CD8-positive, alpha-beta memory T cell (primary cell): ENCODE results near the gene WDR82. TPM values are rescaled to one million over a fixed set of nuclear protein-coding genes. Genes with fewer than 3 reads are reported as not detected.

Experiments used
- CTCF ChIA-PET: fragments of 350-600 bp; sonication (Branson Sonifier 250); formaldehyde crosslinking; loops from one replicate; lab custom pipeline; 2021; ENCODE audit warnings: antibody characterized with exemption; lab: Charles Lee
- POLR2A ChIA-PET: fragments of 350-600 bp; sonication (Branson Sonifier 250); formaldehyde crosslinking; loops from one replicate; lab custom pipeline; 2021; ENCODE audit warnings: antibody characterized with exemption; lab: Charles Lee
- DNase-seq, 5 donors: peaks; one replicate each; pipeline versions ENCODE4 v3.0.0 to v3.0.0-alpha.2; 2020 to 2022; ENCODE audit warnings: mixed read lengths in 1 of 5
- H3K27ac ChIP-seq: one replicate; pipeline ENCODE4 v1.7.0; 2013; ENCODE audit warnings: low read depth, mild to moderate bottlenecking, low read length, moderate library complexity
- H3K27me3 ChIP-seq: 2 replicates; pipeline ENCODE4 v1.7.0; 2013; ENCODE audit warnings: low read length, mild to moderate bottlenecking; ENCODE audit not compliant: insufficient read depth, poor library complexity, severe bottlenecking
- H3K36me3 ChIP-seq: 2 replicates; pipeline ENCODE4 v1.7.0; 2013; ENCODE audit warnings: mild to moderate bottlenecking, low read length, moderate library complexity; ENCODE audit not compliant: insufficient read depth
- H3K4me1 ChIP-seq: 2 replicates; pipeline ENCODE4 v1.7.0; 2013; ENCODE audit warnings: mild to moderate bottlenecking, low read length, moderate library complexity; ENCODE audit not compliant: insufficient read depth
- H3K4me3 ChIP-seq: 2 replicates; pipeline ENCODE4 v1.7.0; 2013; ENCODE audit warnings: mild to moderate bottlenecking, low read length
- H3K9me3 ChIP-seq: 2 replicates; pipeline ENCODE4 v1.7.0; 2013; ENCODE audit warnings: mild to moderate bottlenecking, low read length
- H3K27ac Mint-ChIP-seq, 8 donors: one replicate each; pipeline ENCODE4 v1.8.0; 2020 to 2021; ENCODE audit warnings: mixed read lengths in 8 of 8, mild to moderate bottlenecking in 6 of 8, inconsistent platforms in 3 of 8, moderate library complexity in 3 of 8
- H3K27me3 Mint-ChIP-seq, 2 donors: one replicate each; pipeline ENCODE4 v1.8.0; 2020 to 2021; ENCODE audit warnings: mixed read lengths in 2 of 2, mild to moderate bottlenecking in 1 of 2, moderate library complexity in 1 of 2
- H3K36me3 Mint-ChIP-seq, 3 donors: one replicate each; pipeline ENCODE4 v1.8.0; 2020 to 2021; ENCODE audit warnings: mixed read lengths in 3 of 3, inconsistent platforms in 1 of 3, mild to moderate bottlenecking in 1 of 3
- H3K4me1 Mint-ChIP-seq, 3 donors: one replicate each; pipeline ENCODE4 v1.8.0; 2020 to 2021; ENCODE audit warnings: mixed read lengths in 3 of 3, inconsistent platforms in 1 of 3, mild to moderate bottlenecking in 1 of 3
- H3K4me3 Mint-ChIP-seq, 7 donors: one replicate each; pipeline ENCODE4 v1.8.0; 2020 to 2021; ENCODE audit warnings: mixed read lengths in 7 of 7, mild to moderate bottlenecking in 6 of 7, moderate library complexity in 4 of 7, inconsistent platforms in 2 of 7
- H3K9me3 Mint-ChIP-seq, 5 donors: one replicate each; pipeline ENCODE4 v1.8.0; 2020 to 2022; ENCODE audit warnings: mixed read lengths in 5 of 5, mild to moderate bottlenecking in 3 of 5, moderate library complexity in 2 of 5, inconsistent platforms in 1 of 5
- polyA plus RNA-seq: library from polyadenylated mRNA; unstranded; fragments of 300-500 nt; fragmentation: Illumina TruSeq; gene quantifications from one replicate; pipeline ENCODE4 v1.2.3, GENCODE V29; 2021
- total RNA-seq, 2 experiments: library from RNA; stranded (reverse); gene quantifications; one replicate each; pipeline ENCODE4 v1.2.3, GENCODE V29; 2021

The WDR82 gene
- total and polyA plus RNA-seq, 3 experiments from 2014 or later = 133 to 140 (median 133) TPM

DNA sequence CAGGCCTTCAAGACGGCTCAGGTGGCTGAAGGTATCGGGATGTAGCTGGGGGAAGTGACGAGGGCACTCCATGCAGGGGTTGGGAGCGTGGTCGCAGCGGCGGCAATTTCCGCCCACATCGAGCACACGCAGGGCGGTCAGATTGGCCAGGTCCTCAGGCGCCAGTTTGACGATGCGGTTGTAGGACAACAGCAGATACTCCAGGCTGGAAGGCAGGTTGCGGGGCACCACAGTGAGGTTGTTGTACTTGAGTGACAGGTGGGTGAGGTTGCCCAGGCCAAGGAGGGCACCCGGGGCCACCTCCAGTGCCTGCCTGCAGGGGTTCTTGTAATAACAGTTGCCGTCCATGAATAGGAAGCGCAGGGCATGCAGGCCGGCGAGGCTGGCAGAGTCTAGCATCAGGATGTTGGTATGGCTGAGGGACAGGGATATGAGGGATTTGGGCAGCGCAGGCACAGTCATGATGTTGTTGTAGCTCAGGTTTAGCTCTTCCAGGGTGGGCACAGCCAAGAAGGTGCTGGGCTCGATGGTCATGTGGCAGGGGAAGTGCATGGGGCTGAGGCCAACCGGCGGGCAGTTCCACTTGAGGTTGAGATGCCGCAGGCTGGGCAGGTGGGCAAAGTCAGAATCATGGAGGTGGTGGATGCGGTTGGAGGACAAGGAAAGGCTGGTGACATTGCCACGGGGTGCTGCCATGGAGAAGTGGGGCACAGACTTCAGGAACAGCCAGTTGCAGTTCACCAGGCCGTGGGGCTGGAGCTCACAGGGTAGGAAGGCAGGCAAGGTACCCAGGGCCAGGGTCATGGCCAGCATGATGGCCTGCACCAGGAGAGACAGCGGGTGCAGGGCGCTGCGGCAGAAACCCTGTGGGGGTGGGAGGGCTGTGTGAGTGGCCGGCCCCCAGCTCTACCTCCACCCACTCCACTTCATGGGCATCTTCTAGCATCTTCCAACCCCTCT, 54.7 kb downstream of the WDR82 start:
- no peaks in the 10 kb centered on the region for H3K9me3 ChIP-seq
- ChIA-PET CTCF (interaction anchor here (0.5 to 9.2 kb wide), 8 partner anchors 7 to 97 kb away, joined by 3 to 106 read pairs (median 4); partner anchors contain the start of genes PPM1M, TWF2 and WDR82), POLR2A (interaction anchor here (0.5 to 1.2 kb wide), 2 partner anchors 8 to 97 kb away, joined by 3 read pairs; no protein-coding TSS in a partner anchor)
- H3K27me3 ChIP-seq = no peaks in the 10 kb centered on the region
- H3K4me3 ChIP-seq = no peak overlapping the region
- H3K4me1 ChIP-seq = peaks cover 83% of the 10 kb centered on the region
- H3K27ac ChIP-seq = no peak overlapping the region
- no peaks in the 10 kb centered on the region for H3K36me3 ChIP-seq
- DNase-seq = no peak
- Mint-ChIP-seq H3K27ac (peak overlapping the region in 7 of 8 donors; percentile 42 to 98 (median 84)), H3K4me3 (peak overlapping the region; percentile 9 to 61 (median 53)), H3K9me3 (no peaks in the 10 kb centered on the region), H3K36me3 (peaks cover 0 to 14% (median 0%) of the 10 kb centered on the region in 3 donors), H3K27me3 (no peaks in the 10 kb centered on the region), H3K4me1 (peaks cover 66 to 88% (median 68%) of the 10 kb centered on the region in 3 donors)

DNA sequence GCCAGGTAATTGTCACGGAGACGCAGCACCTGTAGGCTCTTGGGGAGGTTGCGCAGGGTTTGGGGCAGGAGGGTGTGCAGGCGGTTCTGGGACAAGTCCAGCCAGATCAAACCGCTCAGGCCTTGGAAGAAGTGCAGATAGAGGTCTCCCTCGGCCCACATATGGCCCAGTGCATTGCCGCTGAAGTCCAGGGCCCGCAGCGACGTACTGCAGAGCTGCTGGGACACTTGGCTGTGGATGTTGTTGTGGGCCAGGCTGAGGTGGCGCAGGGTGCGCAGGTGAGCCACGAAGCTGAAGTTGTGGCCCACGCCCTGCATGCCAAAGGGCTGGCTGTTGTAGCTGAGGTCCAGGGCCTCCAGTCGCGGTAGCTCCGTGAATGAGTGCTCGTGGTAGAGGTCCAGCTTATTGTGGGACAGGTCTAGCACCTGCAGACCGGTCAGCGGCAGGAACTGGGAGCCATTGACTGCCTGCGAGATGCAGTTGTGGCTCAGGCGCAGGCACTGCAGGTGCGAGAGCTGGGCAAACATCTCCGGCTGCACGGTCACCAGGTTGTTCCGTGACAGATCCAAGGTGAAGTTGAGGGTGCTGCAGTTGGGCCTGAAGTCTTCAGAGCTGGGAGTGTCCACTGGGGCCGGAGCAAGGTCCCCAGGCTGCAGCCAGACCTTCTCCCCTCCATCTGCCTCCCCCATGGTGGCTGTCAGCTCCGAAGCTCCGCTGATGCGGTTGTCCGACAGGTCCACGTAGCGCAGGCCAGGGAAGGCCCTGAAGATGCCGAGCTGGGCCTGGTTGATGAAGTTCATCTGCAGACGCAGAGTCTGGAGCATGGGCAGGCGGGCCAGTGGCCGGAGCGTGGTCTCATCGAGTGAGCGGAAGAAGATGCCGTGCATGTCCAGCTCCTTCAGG, 55.9 kb downstream of the WDR82 start:
- Mint-ChIP-seq H3K4me3 (peak overlapping the region; percentile 53 to 89 (median 79)), H3K4me1 (peaks cover 77 to 96% (median 80%) of the 10 kb centered on the region in 3 donors), H3K27ac (peak overlapping the region; percentile 63 to 95 (median 88)), H3K9me3 (no peaks in the 10 kb centered on the region), H3K27me3 (no peaks in the 10 kb centered on the region), H3K36me3 (peaks cover 0 to 5% (median 0%) of the 10 kb centered on the region in 3 donors)
- ChIA-PET POLR2A (interaction anchor here (0.6 to 3.6 kb wide), 12 partner anchors 8 to 233 kb away, joined by 3 to 17 read pairs (median 4); partner anchors contain the start of genes NISCH, POC1A, PPM1M and TWF2), CTCF (interaction anchor here (0.8 to 9.2 kb wide), 15 partner anchors 8 to 238 kb away, joined by 3 to 111 read pairs (median 3); partner anchors contain the start of genes DNAH1, GLYCTK and TWF2)
- Histone ChIP-seq H3K36me3 (no peaks in the 10 kb centered on the region), H3K9me3 (no peaks in the 10 kb centered on the region), H3K27ac (peak overlapping the region; percentile 29), H3K4me3 (peak overlapping the region; percentile 62), H3K4me1 (peaks cover 95% of the 10 kb centered on the region), H3K27me3 (no peaks in the 10 kb centered on the region)
- no peak for DNase-seq

DNA sequence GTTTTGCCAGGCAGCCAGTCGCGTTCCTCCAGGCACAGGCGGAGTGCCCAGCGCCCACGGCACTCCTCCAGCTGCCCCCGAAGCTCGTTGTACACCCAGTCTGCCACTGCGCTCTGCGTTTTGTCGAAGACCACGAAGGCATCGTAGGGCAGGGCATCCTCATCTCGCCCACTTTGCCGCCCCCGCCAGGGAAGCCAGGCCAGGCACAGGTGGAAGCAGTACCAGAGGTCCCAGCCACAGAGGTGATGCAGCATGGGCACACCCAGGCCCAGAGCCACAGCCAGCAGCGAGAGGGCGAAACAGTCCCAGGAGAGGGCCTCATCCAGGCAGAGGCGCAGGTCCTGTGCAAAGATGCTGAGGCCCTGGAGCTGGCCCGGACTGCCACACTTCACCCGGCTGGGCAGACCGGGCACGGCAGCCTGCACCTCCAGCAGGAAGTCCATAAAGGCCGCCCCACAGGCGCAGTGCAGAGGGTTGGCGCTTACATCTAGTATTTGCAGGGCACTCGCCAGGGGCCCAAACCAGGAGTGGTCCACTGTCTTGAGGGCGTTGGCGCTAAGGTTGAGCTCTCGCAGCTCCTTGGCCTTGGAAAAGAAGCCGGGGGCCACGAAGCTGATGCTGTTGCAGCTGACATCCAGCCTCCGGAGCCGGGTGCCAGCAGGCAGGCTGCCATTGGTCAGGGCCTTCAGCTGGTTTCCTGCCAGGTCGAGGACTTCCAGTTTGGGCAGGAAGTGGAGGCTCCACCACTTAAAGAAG, 56.7 kb downstream of the WDR82 start:
- H3K9me3 Mint-ChIP-seq = no peaks in the 10 kb centered on the region
- ChIA-PET CTCF (interaction anchor here (0.8 to 9.2 kb wide), 24 partner anchors 9 to 238 kb away, joined by 3 to 111 read pairs (median 4); partner anchors contain the start of genes ALAS1, DNAH1, GLYCTK and TWF2), POLR2A (interaction anchor here (0.6 to 3.6 kb wide), 12 partner anchors 9 to 233 kb away, joined by 3 to 17 read pairs (median 4); partner anchors contain the start of genes NISCH, POC1A, PPM1M and TWF2)
- peak overlapping the region; percentile 53 to 89 (median 79) for H3K4me3 Mint-ChIP-seq
- peaks cover 83 to 97% (median 86%) of the 10 kb centered on the region in 3 donors for H3K4me1 Mint-ChIP-seq
- Histone ChIP-seq H3K4me3 (peak overlapping the region; percentile 62), H3K9me3 (no peaks in the 10 kb centered on the region), H3K36me3 (no peaks in the 10 kb centered on the region), H3K27ac (peak overlapping the region; percentile 29), H3K27me3 (no peaks in the 10 kb centered on the region), H3K4me1 (peaks cover 98% of the 10 kb centered on the region)
- no peaks in the 10 kb centered on the region for H3K27me3 Mint-ChIP-seq
- peak; percentile 37 to 83 (median 70) for DNase-seq
- peak overlapping the region in 7 of 8 donors; percentile 63 to 95 (median 88) for H3K27ac Mint-ChIP-seq
- peaks cover 0 to 3% (median 0%) of the 10 kb centered on the region in 3 donors for H3K36me3 Mint-ChIP-seq

- CTCF ChIA-PET = interaction anchor here (0.7 to 9.2 kb wide), 28 partner anchors 10 to 237 kb away, joined by 3 to 111 read pairs (median 5); partner anchors contain the start of genes ALAS1, GLYCTK, TWF2 and WDR82
- Mint-ChIP-seq H3K4me3 (peak overlapping the region in 1 of 7 donors; percentile 78), H3K36me3 (peaks cover 0 to 5% (median 1%) of the 10 kb centered on the region in 3 donors), H3K27ac (peak overlapping the region in 3 of 8 donors; percentile 52 to 88 (median 85)), H3K9me3 (no peaks in the 10 kb centered on the region), H3K4me1 (peaks cover 82 to 96% (median 84%) of the 10 kb centered on the region in 3 donors), H3K27me3 (no peaks in the 10 kb centered on the region)
- H3K36me3 ChIP-seq = no peaks in the 10 kb centered on the region
- H3K9me3 ChIP-seq = no peaks in the 10 kb centered on the region
- H3K27me3 ChIP-seq = no peaks in the 10 kb centered on the region
- no peak overlapping the region for H3K4me3 ChIP-seq
- POLR2A ChIA-PET = interaction anchor here (0.7 to 3.6 kb wide), 7 partner anchors 16 to 119 kb away, joined by 3 to 17 read pairs (median 4); partner anchors contain the start of gene WDR82
- no peak for DNase-seq
- peaks cover 98% of the 10 kb centered on the region for H3K4me1 ChIP-seq
- H3K27ac ChIP-seq = no peak overlapping the region
Measured at GRCh38 chr3:52221141-52221562, 57.3 kb downstream of the WDR82 start.

GRCh38 chr3:52220380-52221026, 57.9 kb downstream of the WDR82 start:
- Histone ChIP-seq H3K27ac (no peak overlapping the region), H3K4me3 (no peak overlapping the region), H3K4me1 (peaks cover 91% of the 10 kb centered on the region), H3K9me3 (no peaks in the 10 kb centered on the region), H3K36me3 (no peaks in the 10 kb centered on the region), H3K27me3 (no peaks in the 10 kb centered on the region)
- peak overlapping the region in 7 of 8 donors; percentile 26 to 91 (median 85) for H3K27ac Mint-ChIP-seq
- no peaks in the 10 kb centered on the region for H3K27me3 Mint-ChIP-seq
- peaks cover 0 to 8% (median 3%) of the 10 kb centered on the region in 3 donors for H3K36me3 Mint-ChIP-seq
- H3K4me1 Mint-ChIP-seq = peaks cover 79 to 93% (median 81%) of the 10 kb centered on the region in 3 donors
- peak overlapping the region; percentile 46 to 81 (median 69) for H3K4me3 Mint-ChIP-seq
- peak; percentile 77 to 89 (median 82) for DNase-seq
- CTCF ChIA-PET = interaction anchor here (0.7 to 9.2 kb wide), 30 partner anchors 10 to 228 kb away, joined by 3 to 111 read pairs (median 5); partner anchors contain the start of genes ALAS1, GLYCTK, PPM1M and TWF2
- POLR2A ChIA-PET = interaction anchor here (0.5 to 3.6 kb wide), 8 partner anchors 18 to 119 kb away, joined by 3 to 17 read pairs (median 5); partner anchors contain the start of genes GLYCTK, TWF2 and WDR82
- H3K9me3 Mint-ChIP-seq = no peaks in the 10 kb centered on the region

GRCh38 chr3:52218937-52219650, 59.4 kb downstream of the WDR82 start:
- peak overlapping the region in 6 of 7 donors; percentile 65 to 85 (median 72) for H3K4me3 Mint-ChIP-seq
- peak overlapping the region; percentile 81 to 95 (median 88) for H3K27ac Mint-ChIP-seq
- CTCF ChIA-PET = interaction anchor here (0.6 to 9.2 kb wide), 20 partner anchors 8 to 229 kb away, joined by 3 to 111 read pairs (median 6); partner anchors contain the start of genes ALAS1 and TWF2
- Histone ChIP-seq H3K9me3 (no peaks in the 10 kb centered on the region), H3K36me3 (no peaks in the 10 kb centered on the region), H3K27ac (peak overlapping the region; percentile 39), H3K27me3 (no peaks in the 10 kb centered on the region), H3K4me3 (no peak overlapping the region), H3K4me1 (peaks cover 80% of the 10 kb centered on the region)
- peaks cover 6 to 22% (median 9%) of the 10 kb centered on the region in 3 donors for H3K36me3 Mint-ChIP-seq
- POLR2A ChIA-PET = interaction anchor here (3.6 kb wide), 1 partner anchor 59 kb away, joined by 17 read pairs; the partner anchor contains the start of gene WDR82
- H3K9me3 Mint-ChIP-seq = no peaks in the 10 kb centered on the region
- no peak for DNase-seq
- peaks cover 76 to 90% (median 82%) of the 10 kb centered on the region in 3 donors for H3K4me1 Mint-ChIP-seq
- H3K27me3 Mint-ChIP-seq = no peaks in the 10 kb centered on the region
